IMR-90 (cell line): ENCODE results near the gene BRME1. TPM values are rescaled to one million over a fixed set of nuclear protein-coding genes. Genes with fewer than 3 reads are reported as not detected.

Experiments used
- ATAC-seq: fragments of 200-7000 bp; cut with Tn5 transposase; 2 replicates; pipeline ENCODE4 v1.9.1; 2020; ENCODE audit warnings: low read depth, mild to moderate bottlenecking, moderate library complexity
- BruUV-seq: library from RNA; stranded (reverse); fragments of 400-500 nt; replicated peaks from 2 replicates; lab custom pipeline; 2021; lab: Mats Ljungman, UMichigan
- CTCF ChIA-PET: fragments of 300-600 bp; formaldehyde crosslinking; extraction: SDS; loops from one replicate; lab custom pipeline; 2021; ENCODE audit warnings: antibody characterized with exemption; lab: Yijun Ruan, JAX
- POLR2A ChIA-PET: fragments of 300-600 bp; sonication (Branson Sonifier 250); formaldehyde crosslinking; loops from one replicate; lab custom pipeline; 2022; ENCODE audit warnings: antibody characterized with exemption; ENCODE audit not compliant: unreplicated experiment; lab: Charles Lee
- DNase-seq: peaks from one replicate; pipeline ENCODE4 v3.0.0; 2013
- H2AFZ ChIP-seq: replicated peaks from 2 replicates; pipeline ENCODE3; 2013; ENCODE audit warnings: low read length, mild to moderate bottlenecking; ENCODE audit not compliant: poor library complexity
- H2AK5ac ChIP-seq: 2 replicates; pipeline ENCODE4 v1.6.1; 2013; ENCODE audit warnings: low read depth, low read length, inconsistent platforms
- H2AK9ac ChIP-seq: replicated peaks from 2 replicates; pipeline ENCODE3; 2013; ENCODE audit warnings: mild to moderate bottlenecking, low read depth, low read length, moderate library complexity; ENCODE audit not compliant: poor library complexity
- H2BK120ac ChIP-seq: 2 replicates; pipeline ENCODE4 v1.6.1; 2013; ENCODE audit warnings: low read depth, low read length, inconsistent platforms
- H2BK15ac ChIP-seq: 3 replicates; pipeline ENCODE4 v1.6.1; 2013; ENCODE audit warnings: low read depth, low read length, inconsistent platforms
- H2BK20ac ChIP-seq: 2 replicates; pipeline ENCODE4 v1.6.1; 2013; ENCODE audit warnings: low read depth, mild to moderate bottlenecking, inconsistent platforms, low read length, moderate library complexity
- H2BK5ac ChIP-seq: 2 replicates; pipeline ENCODE4 v1.6.1; 2013; ENCODE audit warnings: mild to moderate bottlenecking, low read depth, low read length, inconsistent platforms; ENCODE audit not compliant: poor library complexity, severe bottlenecking
- H3K14ac ChIP-seq: replicated peaks from 2 replicates; pipeline ENCODE4 v1.6.1; 2013; ENCODE audit warnings: low read depth, low read length, inconsistent platforms
- H3K18ac ChIP-seq: 2 replicates; pipeline ENCODE4 v1.6.1; 2013; ENCODE audit warnings: low read depth, low read length, control low read depth
- H3K23ac ChIP-seq: 2 replicates; pipeline ENCODE4 v1.6.1; 2013; ENCODE audit warnings: low read depth, low read length, inconsistent platforms
- H3K27ac ChIP-seq: 2 replicates; pipeline ENCODE4 v1.5.1; 2013; ENCODE audit warnings: mild to moderate bottlenecking, control low read depth, low read length; ENCODE audit not compliant: insufficient read depth
- H3K27me3 ChIP-seq: 2 replicates; pipeline ENCODE4 v1.6.1; 2013; ENCODE audit warnings: low read length; ENCODE audit not compliant: control insufficient read depth, insufficient read depth
- H3K36me3 ChIP-seq: 2 replicates; pipeline ENCODE4 v1.6.1; 2013; ENCODE audit warnings: low read length, mixed read lengths; ENCODE audit not compliant: control insufficient read depth, insufficient read depth
- H3K4ac ChIP-seq: 2 replicates; pipeline ENCODE4 v1.6.1; 2013; ENCODE audit warnings: low read depth, low read length, inconsistent platforms
- H3K4me1 ChIP-seq: 2 replicates; pipeline ENCODE4 v1.6.1; 2013; ENCODE audit warnings: low read length, mixed read lengths; ENCODE audit not compliant: control insufficient read depth, insufficient read depth
- H3K4me2 ChIP-seq: 2 replicates; pipeline ENCODE4 v1.6.1; 2013; ENCODE audit warnings: low read depth, mild to moderate bottlenecking, control low read depth, low read length, moderate library complexity
- H3K4me3 ChIP-seq: 2 replicates; pipeline ENCODE4 v1.5.1; 2013; ENCODE audit warnings: low read depth, mild to moderate bottlenecking, control low read depth, low read length, moderate library complexity; ENCODE audit not compliant: insufficient read depth
- H3K56ac ChIP-seq: 2 replicates; pipeline ENCODE4 v1.6.1; 2013; ENCODE audit warnings: low read length, inconsistent platforms; ENCODE audit not compliant: insufficient read depth; ENCODE audit errors: extremely low read depth
- H3K79me1 ChIP-seq, 2 experiments: 2 replicates each; pipeline ENCODE4 v1.6.1; 2013; ENCODE audit warnings: low read length in 2 of 2, inconsistent platforms in 1 of 2, low read depth in 1 of 2
- H3K9ac ChIP-seq: 2 replicates; pipeline ENCODE4 v1.6.1; 2013; ENCODE audit warnings: low read depth, low read length, control low read depth
- H3K9me1 ChIP-seq: 2 replicates; pipeline ENCODE4 v1.6.1; 2013; ENCODE audit warnings: low read length, inconsistent platforms; ENCODE audit not compliant: insufficient read depth
- H3K9me3 ChIP-seq: 2 replicates; pipeline ENCODE4 v1.6.1; 2013; ENCODE audit warnings: low read length; ENCODE audit not compliant: control insufficient read depth, insufficient read depth
- H4K20me1 ChIP-seq: 2 replicates; pipeline ENCODE4 v1.6.1; 2013; ENCODE audit warnings: low read length, inconsistent platforms; ENCODE audit not compliant: insufficient read depth
- H4K5ac ChIP-seq: 2 replicates; pipeline ENCODE4 v1.6.1; 2013; ENCODE audit warnings: mild to moderate bottlenecking, low read depth, low read length, control low read depth
- H4K8ac ChIP-seq, 2 experiments: 2 replicates each; pipeline ENCODE4 v1.6.1; 2013; ENCODE audit warnings: low read depth in 2 of 2, low read length in 2 of 2, control low read depth in 1 of 2, inconsistent platforms in 1 of 2
- H4K91ac ChIP-seq: 2 replicates; pipeline ENCODE4 v1.6.1; 2013; ENCODE audit warnings: low read depth, low read length, inconsistent platforms; ENCODE audit not compliant: insufficient read depth
- BHLHE40 ChIP-seq: fragments of 150-350 bp; IDR thresholded peaks from 2 replicates; pipeline ENCODE4 v1.6.1; 2016; ENCODE audit warnings: mild to moderate bottlenecking, low read depth, low read length
- CEBPB ChIP-seq: IDR thresholded peaks from 2 replicates; pipeline ENCODE4 v1.6.1; 2012; ENCODE audit warnings: low read depth, low read length, improper control_type of control experiment
- CHD1 ChIP-seq: IDR thresholded peaks from 2 replicates; pipeline ENCODE4 v1.6.1; 2012; ENCODE audit warnings: low read depth, low read length, improper control_type of control experiment
- CTCF ChIP-seq: conservative IDR thresholded peaks from 2 replicates; pipeline ENCODE4 v1.5.1; 2012; ENCODE audit warnings: mild to moderate bottlenecking, low read depth, low read length, improper control_type of control experiment
- FOS ChIP-seq: fragments of 150-350 bp; IDR thresholded peaks from 2 replicates; pipeline ENCODE4 v1.6.1; 2016; ENCODE audit warnings: low read depth, low read length
- MAFK ChIP-seq: IDR thresholded peaks from 2 replicates; pipeline ENCODE4 v1.6.1; 2012; ENCODE audit warnings: low read depth, low read length, improper control_type of control experiment
- MAZ ChIP-seq: IDR thresholded peaks from 2 replicates; pipeline ENCODE4 v1.6.1; 2012; ENCODE audit warnings: low read depth, mild to moderate bottlenecking, low read length, improper control_type of control experiment, moderate library complexity, borderline replicate concordance
- MXI1 ChIP-seq: IDR thresholded peaks from 2 replicates; pipeline ENCODE4 v1.6.1; 2012; ENCODE audit warnings: low read depth, mild to moderate bottlenecking, low read length, moderate library complexity, borderline replicate concordance
- NFE2L2 ChIP-seq: fragments of 150-350 bp; IDR thresholded peaks from 2 replicates; pipeline ENCODE4 v1.6.1; 2016; ENCODE audit warnings: low read depth, mild to moderate bottlenecking, low read length
- POLR2A ChIP-seq: IDR thresholded peaks from 2 replicates; pipeline ENCODE4 v1.6.1; 2012; ENCODE audit warnings: mild to moderate bottlenecking, low read depth, low read length
- RAD21 ChIP-seq: IDR thresholded peaks from 2 replicates; pipeline ENCODE4 v1.6.1; 2012; ENCODE audit warnings: low read length, improper control_type of control experiment
- RCOR1 ChIP-seq: IDR thresholded peaks from 2 replicates; pipeline ENCODE4 v1.6.1; 2012; ENCODE audit warnings: mild to moderate bottlenecking, low read length, improper control_type of control experiment; ENCODE audit not compliant: insufficient replicate concordance
- RFX5 ChIP-seq: IDR thresholded peaks from 2 replicates; pipeline ENCODE4 v1.8.0; 2012; ENCODE audit warnings: low read depth, mild to moderate bottlenecking, low read length, moderate library complexity
- SMC3 ChIP-seq: fragments of 150-350 bp; IDR thresholded peaks from 2 replicates; pipeline ENCODE4 v1.6.1; 2016; ENCODE audit warnings: low read depth, mild to moderate bottlenecking, antibody characterized with exemption, low read length, moderate library complexity
- WGBS, 2 experiments: methylation state at CpG; one replicate each; pipeline versions ENCODE4 v1.1.5 to v1.1.7; 2013; ENCODE audit warnings: missing lambda C conversion rate in 2 of 2; ENCODE audit not compliant: insufficient read length in 1 of 2; ENCODE audit errors: extremely low coverage in 2 of 2; 5-methylcytosine and 5-hydroxymethylcytosine counted together
- dilution Hi-C: fragments of 300-500 bp; cut with HindIII; formaldehyde crosslinking; loops from one replicate; pipeline ENCODE4 v1.14.3; 2018; ENCODE audit warnings: low sequenced_read_pairs; ENCODE audit not compliant: unreplicated experiment
- in situ Hi-C: fragments of 300-500 bp; cut with MboI; formaldehyde crosslinking; loops from 3 replicates; pipeline ENCODE4 v1.14.3; 2019; ENCODE audit warnings: low sequenced_read_pairs, inconsistent platforms, mixed read lengths
- intact Hi-C: fragments of 100-400 bp; cut with micrococcal nuclease; formaldehyde crosslinking; loops from 2 replicates; pipeline ENCODE4 v1.10.0; 2022
- polyA plus RNA-seq, 3 experiments: library from polyadenylated mRNA; depleted of rRNA; stranded (reverse); fragments of >200 nt; gene quantifications; 2 replicates each; pipeline ENCODE4 v1.2.3, GENCODE V29; 2012; ENCODE audit warnings: low replicate concordance in 1 of 3
- total RNA-seq: library from RNA; depleted of rRNA; stranded (reverse); fragments of >200 nt; gene quantifications from 2 replicates; pipeline ENCODE4 v1.2.3, GENCODE V29; 2012
- TF ChIP-seq, protein P1 (sequence below): fragments of 150-350 bp; IDR thresholded peaks from 2 replicates; pipeline ENCODE4 v1.6.1; 2016; ENCODE audit warnings: low read depth, mild to moderate bottlenecking, low read length, moderate library complexity, borderline replicate concordance

The BRME1 gene
- total and polyA plus RNA-seq, 2 of the 4 experiments (the other 2 are of a cell fraction) = 0.18 to 0.38 TPM

DNA sequence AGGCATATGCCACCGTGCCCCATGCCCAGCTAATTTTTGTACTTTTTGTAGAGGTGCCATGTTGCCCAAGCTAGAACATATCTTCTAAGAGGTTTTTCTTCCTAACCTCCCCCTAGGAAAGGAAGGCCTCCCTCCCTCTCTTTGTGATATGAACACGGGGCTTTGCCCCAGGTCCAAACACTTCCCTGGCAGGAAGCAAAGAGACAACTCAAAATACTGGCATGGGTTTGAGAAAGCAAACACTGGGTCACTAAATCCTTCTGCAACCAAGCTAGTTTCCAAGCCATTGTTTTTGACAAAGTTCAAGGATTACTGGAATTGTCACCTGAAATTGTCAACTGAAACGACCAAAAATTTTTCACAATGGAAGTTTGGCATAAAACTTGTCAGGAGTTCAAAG is 8.9 kb upstream of the BRME1 start:
- Histone ChIP-seq H2BK5ac (no peak overlapping the region), H3K4me3 (no peak overlapping the region), H4K91ac (no peak overlapping the region), H3K23ac (no peak overlapping the region), H3K79me1 (no peaks in the 10 kb centered on the region), H3K4me2 (no peak overlapping the region), H3K4me1 (peaks cover 2% of the 10 kb centered on the region; the same call in 1 of the 2 replicates), H3K27me3 (no peaks in the 10 kb centered on the region), H2BK20ac (no peak overlapping the region), H3K9ac (no peak overlapping the region), H2AK5ac (no peak overlapping the region), H4K8ac (no peak overlapping the region), H3K36me3 (peaks cover 36% of the 10 kb centered on the region), H3K18ac (no peak overlapping the region), H3K9me3 (no peaks in the 10 kb centered on the region), H4K5ac (no peak overlapping the region), H2AFZ (no peak overlapping the region), H3K9me1 (no peaks in the 10 kb centered on the region), H2AK9ac (no peak overlapping the region), H2BK15ac (no peak overlapping the region), H3K4ac (no peak overlapping the region), H3K14ac (no peak overlapping the region), H2BK120ac (no peak overlapping the region), H3K27ac (no peak overlapping the region), H3K56ac (no peak overlapping the region), H4K20me1 (no peaks in the 10 kb centered on the region)
- no peak for TF ChIP-seq MAZ
- no peak for TF ChIP-seq CEBPB
- no peak for TF ChIP-seq MXI1
- TF ChIP-seq POLR2A = no peak
- no peak for TF ChIP-seq NFE2L2
- no peak for TF ChIP-seq SMC3
- TF ChIP-seq BHLHE40 = no peak
- TF ChIP-seq, protein P1, sequence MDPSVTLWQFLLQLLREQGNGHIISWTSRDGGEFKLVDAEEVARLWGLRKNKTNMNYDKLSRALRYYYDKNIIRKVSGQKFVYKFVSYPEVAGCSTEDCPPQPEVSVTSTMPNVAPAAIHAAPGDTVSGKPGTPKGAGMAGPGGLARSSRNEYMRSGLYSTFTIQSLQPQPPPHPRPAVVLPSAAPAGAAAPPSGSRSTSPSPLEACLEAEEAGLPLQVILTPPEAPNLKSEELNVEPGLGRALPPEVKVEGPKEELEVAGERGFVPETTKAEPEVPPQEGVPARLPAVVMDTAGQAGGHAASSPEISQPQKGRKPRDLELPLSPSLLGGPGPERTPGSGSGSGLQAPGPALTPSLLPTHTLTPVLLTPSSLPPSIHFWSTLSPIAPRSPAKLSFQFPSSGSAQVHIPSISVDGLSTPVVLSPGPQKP = no peak
- no peak for TF ChIP-seq CTCF
- no peak for TF ChIP-seq MAFK
- TF ChIP-seq CHD1 = no peak
- no peak for TF ChIP-seq RFX5
- no peak for TF ChIP-seq RAD21
- TF ChIP-seq RCOR1 = no peak
- TF ChIP-seq FOS = no peak
- in situ Hi-C loops = no loop called here
- ChIA-PET POLR2A (no interaction called here), CTCF (interaction anchor here (0.6 kb wide), 1 partner anchor 140 kb away, joined by 3 read pairs; the partner anchor contains the start of gene C19orf53)
- BruUV-seq = no TSS peak
- no CpG with 5 or more reads among the region's 3 CpGs for WGBS, 2 experiments
- dilution Hi-C loops = no loop called here
- no peak for ATAC-seq
- intact Hi-C loops = no loop called here
- DNase-seq = no peak
